K562 (cell line): ENCODE data around the gene PDZRN3. TPM values are rescaled to one million over a fixed set of nuclear protein-coding genes. Genes with fewer than 3 reads are reported as not detected.

ENCODE experiments used
- ATAC-seq: fragments of 200-7000 bp; cut with Tn5 transposase; 3 replicates; pipeline ENCODE4 v1.9.1; 2020; ENCODE audit warnings: moderate library complexity
- BruUV-seq: library from RNA; stranded (reverse); fragments of 400-500 nt; replicated peaks from 2 replicates; lab custom pipeline; 2021; lab: Mats Ljungman, UMichigan
- CTCF ChIA-PET: fragments of 300-600 bp; formaldehyde crosslinking; extraction: SDS; loops from one replicate; lab custom pipeline; 2021; ENCODE audit warnings: low intra/inter-chr PET ratio; lab: Yijun Ruan, JAX
- POLR2A ChIA-PET: fragments of 300-600, 350-650 bp; sonication (Branson Sonifier 250); formaldehyde crosslinking; extraction: SDS; loops from one replicate; lab custom pipeline; 2021; ENCODE audit warnings: antibody characterized with exemption, inconsistent platforms; lab: Yijun Ruan, JAX
- DNase-seq, 4 experiments: peaks; one replicate each; pipeline versions ENCODE4 v3.0.0 to v3.0.0-alpha.2; 2011 to 2018; ENCODE audit warnings: low spot score in 3 of 4, mixed read lengths in 3 of 4; ENCODE audit errors: extremely low read depth in 1 of 4
- FAIRE-seq: peaks from 2 replicates; lab custom pipeline; 2011; peaks lifted over from hg19 to GRCh38; lab: Jason Lieb, UNC
- H2AFZ ChIP-seq: 2 replicates; pipeline ENCODE4 v1.6.0; 2011; ENCODE audit warnings: low read depth, low read length, control low read depth, inconsistent platforms
- H3K27ac ChIP-seq: fragments of 200-600 bp; 3 replicates; pipeline ENCODE4 v1.8.0; 2011; ENCODE audit warnings: low read depth, mild to moderate bottlenecking, control low read depth, inconsistent platforms, low read length, moderate library complexity, mixed read lengths; ENCODE audit errors: extremely low read depth
- H3K27me3 ChIP-seq, 2 experiments: fragments of 300-600 bp in 1 of 2; 2 replicates in 1 of 2; 3 replicates in 1 of 2; pipeline versions ENCODE4 v1.6.0 to v1.8.0; 2011; ENCODE audit warnings: inconsistent platforms in 2 of 2, low read length in 2 of 2, mild to moderate bottlenecking in 1 of 2, mixed read lengths in 1 of 2, moderate library complexity in 1 of 2; ENCODE audit not compliant: control insufficient read depth in 2 of 2, insufficient read depth in 2 of 2
- H3K36me3 ChIP-seq: fragments of 300-600 bp; 3 replicates; pipeline ENCODE4 v1.8.0; 2011; ENCODE audit warnings: mild to moderate bottlenecking, low read length, inconsistent platforms; ENCODE audit not compliant: control insufficient read depth, insufficient read depth
- H3K4me1 ChIP-seq, 2 experiments: fragments of 200-600 bp in 1 of 2; replicated peaks in 1 of 2; 2 replicates in 1 of 2; 3 replicates in 1 of 2; pipeline versions ENCODE4 v1.5.1 to v1.8.0; 2011; ENCODE audit warnings: inconsistent platforms in 2 of 2, low read length in 2 of 2, mild to moderate bottlenecking in 1 of 2, mixed read lengths in 1 of 2, moderate library complexity in 1 of 2; ENCODE audit not compliant: control insufficient read depth in 2 of 2, insufficient read depth in 2 of 2
- H3K4me2 ChIP-seq: 2 replicates; pipeline ENCODE4 v1.6.1; 2011; ENCODE audit warnings: low read length, control low read depth, inconsistent platforms, mixed read lengths; ENCODE audit not compliant: insufficient read depth
- H3K4me3 ChIP-seq: fragments of 200-600 bp; sonication (generic), shearing (Covaris generic); 2 replicates; pipeline ENCODE4 v1.5.1; 2016; ENCODE audit warnings: control low read depth, inconsistent platforms
- H3K79me2 ChIP-seq: fragments of 200-600 bp; 3 replicates; pipeline ENCODE4 v1.8.0; 2011; ENCODE audit warnings: low read length, inconsistent platforms; ENCODE audit not compliant: control insufficient read depth, insufficient read depth
- H3K9ac ChIP-seq, 2 experiments: 2 replicates each; pipeline versions ENCODE4 v1.6.0 to v1.6.1; 2011; ENCODE audit warnings: low read depth in 2 of 2, low read length in 2 of 2, control low read depth in 1 of 2, inconsistent platforms in 1 of 2, mild to moderate bottlenecking in 1 of 2, mixed read lengths in 1 of 2; ENCODE audit not compliant: insufficient read depth in 1 of 2
- H3K9me1 ChIP-seq: one replicate; pipeline ENCODE4 v1.6.0; 2011; ENCODE audit warnings: inconsistent platforms, mild to moderate bottlenecking, low read length, moderate library complexity; ENCODE audit not compliant: control insufficient read depth, insufficient read depth
- H3K9me3 ChIP-seq: replicated peaks from 2 replicates; pipeline ENCODE4 v1.5.1; 2011; ENCODE audit warnings: low read depth, low read length, inconsistent platforms; ENCODE audit not compliant: control insufficient read depth, insufficient read depth
- H4K20me1 ChIP-seq: replicated peaks from 2 replicates; pipeline ENCODE4 v1.6.1; 2011; ENCODE audit warnings: low read length, inconsistent platforms, mixed read lengths; ENCODE audit not compliant: control insufficient read depth, insufficient read depth
- FIP1L1 ChIP-seq: fragments of 200-400 bp; formaldehyde crosslinking; IDR thresholded peaks from 2 replicates; pipeline ENCODE4 v1.6.1; 2018; ENCODE audit warnings: mild to moderate bottlenecking, low read depth, low read length; ENCODE audit not compliant: poor library complexity, severe bottlenecking
- GMEB1 ChIP-seq: fragments of 250-450 bp; sonication (Bioruptor Pico); IDR thresholded peaks from 2 replicates; pipeline ENCODE4 v1.4.0; 2020; ENCODE audit warnings: mild to moderate bottlenecking
- MCM7 ChIP-seq, 2 experiments: fragments of 450-650 bp; IDR thresholded peaks; 2 replicates each; pipeline ENCODE4 v1.6.1; 2016 to 2018
- SIN3A ChIP-seq, 2 experiments: fragments of 150-350 bp in 1 of 2; IDR thresholded peaks; 2 replicates each; pipeline ENCODE4 v1.6.1; 2011 to 2016; ENCODE audit warnings: borderline replicate concordance in 2 of 2, low read depth in 2 of 2, low read length in 2 of 2, mild to moderate bottlenecking in 2 of 2, moderate library complexity in 2 of 2; ENCODE audit not compliant: control insufficient read depth in 1 of 2
- SMARCB1 ChIP-seq: IDR thresholded peaks from 2 replicates; pipeline ENCODE4 v1.6.1; 2011; ENCODE audit warnings: improper control_type of control experiment, low read depth; ENCODE audit not compliant: insufficient read length
- SMARCC2 ChIP-seq: fragments of 450-650 bp; IDR thresholded peaks from 2 replicates; pipeline ENCODE4 v1.6.1; 2017; ENCODE audit warnings: antibody characterized with exemption, moderate library complexity, mild to moderate bottlenecking, low read depth
- ZFX ChIP-seq: sonication (generic); formaldehyde crosslinking; IDR thresholded peaks from 2 replicates; pipeline ENCODE4 v1.8.0; 2022; ENCODE audit warnings: mild to moderate bottlenecking, missing genetic modification reagents, moderate library complexity
- ZNF134 ChIP-seq: fragments of 250-450 bp; sonication (Bioruptor Pico); conservative IDR thresholded peaks from 2 replicates; pipeline ENCODE4 v1.4.0; 2020
- WGBS: fragments of 100-300 bp; shearing (Covaris generic); methylation state at CpG from one replicate; pipeline ENCODE4 v1.1.6; 2016; ENCODE audit warnings: low coverage, mixed read lengths; ENCODE audit not compliant: insufficient coverage; ENCODE audit errors: missing lambda C conversion rate; 5-methylcytosine and 5-hydroxymethylcytosine counted together
- in situ Hi-C: fragments of 300-500 bp; cut with MboI; formaldehyde crosslinking; loops from 4 replicates; pipeline ENCODE4 v1.15.0; 2018; ENCODE audit warnings: inconsistent platforms, mixed read lengths
- intact Hi-C: fragments of 100-400 bp; cut with micrococcal nuclease; formaldehyde crosslinking; loops from 2 replicates; pipeline ENCODE4 v1.14.2; 2022
- polyA plus RNA-seq, 8 experiments: library from polyadenylated mRNA; depleted of rRNA in 4 of 8; stranded (reverse) in 5 of 8; unstranded in 3 of 8; fragments of >200 nt; fragmentation: Nextera tagmentation in 2 of 8; fragmentation: Illumina TruSeq in 1 of 8; extraction: Ambion mirVana in 2 of 8; extraction: Trizol in 1 of 8; gene quantifications; 2 replicates each; pipeline versions ENCODE4 v1.2.1 to v1.2.3, GENCODE V29; 2011 to 2014; ENCODE audit warnings: inconsistent platforms in 1 of 8, missing spikeins in 1 of 8
- total RNA-seq, 7 experiments: library from RNA; depleted of rRNA in 6 of 7; stranded (reverse); fragments of >200 nt in 6 of 7; fragmentation: Illumina TruSeq in 2 of 7; extraction: Trizol in 2 of 7; gene quantifications; 2 replicates each; pipeline versions ENCODE4 v1.2.1 to v1.2.3, GENCODE V29; 2011 to 2021; ENCODE audit warnings: low replicate concordance in 1 of 7
- TF ChIP-seq, protein P1 (sequence below): IDR thresholded peaks from 2 replicates; pipeline ENCODE4 v1.6.1; 2012; ENCODE audit warnings: low read depth, low read length, improper control_type of control experiment, borderline replicate concordance
- TF ChIP-seq, protein P2 (sequence below): fragments of 250-450 bp; sonication (Bioruptor Pico); IDR thresholded peaks from 2 replicates; pipeline ENCODE4 v1.8.0; 2022; ENCODE audit warnings: inconsistent platforms
- TF ChIP-seq, protein P3 (sequence below): fragments of 450-650 bp; IDR thresholded peaks from 2 replicates; pipeline ENCODE4 v1.6.1; 2014; ENCODE audit warnings: low read depth, mild to moderate bottlenecking, moderate library complexity, borderline replicate concordance
- TF ChIP-seq, protein P4 (sequence below): fragments of 450-650 bp; conservative IDR thresholded peaks from 2 replicates; pipeline ENCODE4 v1.6.1; 2016; ENCODE audit warnings: missing genetic modification characterization, low read depth, mild to moderate bottlenecking, missing compliant biosample characterization, moderate library complexity

PDZRN3 gene
- total and polyA plus RNA-seq, 9 of the 15 experiments (the other 6 are each of a cell fraction or from before 2014, with no cell fraction given): 0.16 TPM; not detected in 8

- TF ChIP-seq, protein P1, sequence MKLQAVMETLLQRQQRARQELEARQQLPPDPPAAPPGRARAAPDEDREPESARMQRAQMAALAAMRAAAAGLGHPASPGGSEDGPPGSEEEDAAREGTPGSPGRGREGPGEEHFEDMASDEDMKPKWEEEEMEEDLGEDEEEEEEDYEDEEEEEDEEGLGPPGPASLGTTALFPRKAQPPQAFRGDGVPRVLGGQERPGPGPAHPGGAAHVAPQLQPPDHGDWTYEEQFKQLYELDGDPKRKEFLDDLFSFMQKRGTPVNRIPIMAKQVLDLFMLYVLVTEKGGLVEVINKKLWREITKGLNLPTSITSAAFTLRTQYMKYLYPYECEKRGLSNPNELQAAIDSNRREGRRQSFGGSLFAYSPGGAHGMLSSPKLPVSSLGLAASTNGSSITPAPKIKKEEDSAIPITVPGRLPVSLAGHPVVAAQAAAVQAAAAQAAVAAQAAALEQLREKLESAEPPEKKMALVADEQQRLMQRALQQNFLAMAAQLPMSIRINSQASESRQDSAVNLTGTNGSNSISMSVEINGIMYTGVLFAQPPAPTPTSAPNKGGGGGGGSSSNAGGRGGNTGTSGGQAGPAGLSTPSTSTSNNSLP: no peak
- TF ChIP-seq ZFX: no peak
- TF ChIP-seq ZNF134 (CRISPR knock-in tag): no peak
- TF ChIP-seq SMARCB1: no peak
Measured at GRCh38 chr3:73669260-73669659, 44.5 kb upstream of the PDZRN3 start (continued).

DNA sequence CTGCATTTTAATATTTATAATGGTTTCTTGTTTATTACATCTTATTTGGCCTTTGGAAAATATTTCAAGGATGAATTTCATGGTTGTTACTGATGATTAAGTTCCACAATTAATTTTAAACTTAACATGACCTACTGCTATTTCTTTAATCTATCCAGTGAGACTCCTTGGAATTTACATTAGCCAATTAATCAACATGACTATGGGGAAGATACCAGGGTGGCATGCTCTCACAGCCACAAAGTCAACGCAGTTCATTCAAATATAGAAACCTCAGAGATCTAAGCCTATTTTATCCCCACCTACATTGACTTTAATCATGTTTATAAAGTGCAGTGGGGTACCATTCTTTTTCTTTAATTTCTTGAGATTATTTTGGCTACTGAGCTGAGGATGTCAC lies 43.6 kb upstream of the PDZRN3 start:
- FAIRE-seq (no peak), ATAC-seq (no peak), DNase-seq (no peak)
- H3K4me3 ChIP-seq: no peak overlapping the region
- no peak overlapping the region for H3K27ac ChIP-seq
- H3K9me3 ChIP-seq: no peaks in the 10 kb centered on the region
- H2AFZ ChIP-seq: no peak overlapping the region
- in situ Hi-C loops (no loop called here), intact Hi-C loops (no loop called here)
- no peak overlapping the region for H3K4me2 ChIP-seq
- H4K20me1 ChIP-seq: no peaks in the 10 kb centered on the region
- ChIA-PET POLR2A (no interaction called here), CTCF (no interaction called here)
- no peak overlapping the region for H3K9ac ChIP-seq
- H3K79me2 ChIP-seq: no peaks in the 10 kb centered on the region
- WGBS: 0% methylated on average over 1 of the region's 1 CpG
- H3K36me3 ChIP-seq: no peaks in the 10 kb centered on the region
- H3K27me3 ChIP-seq: no peaks in the 10 kb centered on the region
- H3K4me1 ChIP-seq: no peaks in the 10 kb centered on the region
- BruUV-seq: no TSS peak
- H3K9me1 ChIP-seq: no peaks in the 10 kb centered on the region
- TF ChIP-seq SMARCC2 (no peak), FIP1L1 (no peak), SIN3A (IDR thresholded peaks at IDR 0.05; ENCODE audit: borderline replicate concordance in 2 of 2, control insufficient read depth in 1 of 2, low read depth in 2 of 2, low read length in 2 of 2) (no peak), MCM7 (IDR thresholded peaks at IDR 0.05) (no peak), GMEB1 (no peak)
- TF ChIP-seq, protein P2, sequence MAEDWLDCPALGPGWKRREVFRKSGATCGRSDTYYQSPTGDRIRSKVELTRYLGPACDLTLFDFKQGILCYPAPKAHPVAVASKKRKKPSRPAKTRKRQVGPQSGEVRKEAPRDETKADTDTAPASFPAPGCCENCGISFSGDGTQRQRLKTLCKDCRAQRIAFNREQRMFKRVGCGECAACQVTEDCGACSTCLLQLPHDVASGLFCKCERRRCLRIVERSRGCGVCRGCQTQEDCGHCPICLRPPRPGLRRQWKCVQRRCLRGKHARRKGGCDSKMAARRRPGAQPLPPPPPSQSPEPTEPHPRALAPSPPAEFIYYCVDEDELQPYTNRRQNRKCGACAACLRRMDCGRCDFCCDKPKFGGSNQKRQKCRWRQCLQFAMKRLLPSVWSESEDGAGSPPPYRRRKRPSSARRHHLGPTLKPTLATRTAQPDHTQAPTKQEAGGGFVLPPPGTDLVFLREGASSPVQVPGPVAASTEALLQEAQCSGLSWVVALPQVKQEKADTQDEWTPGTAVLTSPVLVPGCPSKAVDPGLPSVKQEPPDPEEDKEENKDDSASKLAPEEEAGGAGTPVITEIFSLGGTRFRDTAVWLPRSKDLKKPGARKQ: no peak
- TF ChIP-seq, protein P3, sequence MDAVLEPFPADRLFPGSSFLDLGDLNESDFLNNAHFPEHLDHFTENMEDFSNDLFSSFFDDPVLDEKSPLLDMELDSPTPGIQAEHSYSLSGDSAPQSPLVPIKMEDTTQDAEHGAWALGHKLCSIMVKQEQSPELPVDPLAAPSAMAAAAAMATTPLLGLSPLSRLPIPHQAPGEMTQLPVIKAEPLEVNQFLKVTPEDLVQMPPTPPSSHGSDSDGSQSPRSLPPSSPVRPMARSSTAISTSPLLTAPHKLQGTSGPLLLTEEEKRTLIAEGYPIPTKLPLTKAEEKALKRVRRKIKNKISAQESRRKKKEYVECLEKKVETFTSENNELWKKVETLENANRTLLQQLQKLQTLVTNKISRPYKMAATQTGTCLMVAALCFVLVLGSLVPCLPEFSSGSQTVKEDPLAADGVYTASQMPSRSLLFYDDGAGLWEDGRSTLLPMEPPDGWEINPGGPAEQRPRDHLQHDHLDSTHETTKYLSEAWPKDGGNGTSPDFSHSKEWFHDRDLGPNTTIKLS: no peak
- TF ChIP-seq, protein P4, sequence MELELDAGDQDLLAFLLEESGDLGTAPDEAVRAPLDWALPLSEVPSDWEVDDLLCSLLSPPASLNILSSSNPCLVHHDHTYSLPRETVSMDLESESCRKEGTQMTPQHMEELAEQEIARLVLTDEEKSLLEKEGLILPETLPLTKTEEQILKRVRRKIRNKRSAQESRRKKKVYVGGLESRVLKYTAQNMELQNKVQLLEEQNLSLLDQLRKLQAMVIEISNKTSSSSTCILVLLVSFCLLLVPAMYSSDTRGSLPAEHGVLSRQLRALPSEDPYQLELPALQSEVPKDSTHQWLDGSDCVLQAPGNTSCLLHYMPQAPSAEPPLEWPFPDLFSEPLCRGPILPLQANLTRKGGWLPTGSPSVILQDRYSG (tag): no peak
